ENCODE data around the gene PRSS35. TPM values are rescaled to one million over a fixed set of nuclear protein-coding genes. Genes with fewer than 3 reads are reported as not detected.

Gene PRSS35, protein sequence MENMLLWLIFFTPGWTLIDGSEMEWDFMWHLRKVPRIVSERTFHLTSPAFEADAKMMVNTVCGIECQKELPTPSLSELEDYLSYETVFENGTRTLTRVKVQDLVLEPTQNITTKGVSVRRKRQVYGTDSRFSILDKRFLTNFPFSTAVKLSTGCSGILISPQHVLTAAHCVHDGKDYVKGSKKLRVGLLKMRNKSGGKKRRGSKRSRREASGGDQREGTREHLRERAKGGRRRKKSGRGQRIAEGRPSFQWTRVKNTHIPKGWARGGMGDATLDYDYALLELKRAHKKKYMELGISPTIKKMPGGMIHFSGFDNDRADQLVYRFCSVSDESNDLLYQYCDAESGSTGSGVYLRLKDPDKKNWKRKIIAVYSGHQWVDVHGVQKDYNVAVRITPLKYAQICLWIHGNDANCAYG
- 0.36 TPM for total RNA-seq
- long read RNA-seq: 0 reads

DNA sequence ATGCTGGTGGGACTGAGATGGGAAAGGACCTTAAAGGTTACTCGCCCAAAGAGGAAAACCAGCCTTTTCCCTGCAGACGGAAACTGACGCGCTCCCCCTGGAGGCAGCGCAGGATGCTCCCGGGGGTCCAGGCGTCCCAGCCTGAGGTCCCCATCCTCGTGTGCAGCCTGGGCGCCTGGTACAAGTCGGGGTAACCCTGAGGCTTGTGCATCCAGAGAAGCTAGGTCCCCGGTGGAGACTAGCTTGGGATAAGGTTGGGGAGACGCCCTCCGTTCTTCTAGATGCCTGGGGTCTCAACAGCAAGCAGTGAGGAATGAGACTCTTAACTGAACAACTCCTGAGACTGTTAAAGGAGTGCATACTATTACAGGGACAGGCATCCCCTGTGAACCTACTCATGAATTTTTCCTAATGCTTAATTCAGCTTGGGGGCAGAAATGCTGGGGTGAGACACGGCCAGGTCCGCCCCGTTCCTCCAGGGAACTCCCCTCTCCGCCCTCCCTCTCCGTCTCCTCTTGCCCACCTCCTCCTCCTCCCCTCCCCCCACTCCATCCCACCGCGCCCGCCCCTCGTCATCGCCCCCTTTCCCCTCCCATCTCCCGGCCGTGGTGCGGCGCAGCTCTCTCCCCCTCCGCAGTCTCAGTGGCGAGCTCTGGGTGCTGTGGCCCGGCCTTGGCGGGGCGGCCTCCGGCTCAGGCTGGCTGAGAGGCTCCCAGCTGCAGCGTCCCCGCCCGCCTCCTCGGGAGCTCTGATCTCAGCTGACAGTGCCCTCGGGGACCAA is at the start of gene PRSS35:
TSS of gene PRSS35 (plus strand) at position 634 of the 781 bp plus-strand sequence. CDS start 10,908 bp downstream, outside the sequence.
- TF ChIP-seq, protein P1, sequence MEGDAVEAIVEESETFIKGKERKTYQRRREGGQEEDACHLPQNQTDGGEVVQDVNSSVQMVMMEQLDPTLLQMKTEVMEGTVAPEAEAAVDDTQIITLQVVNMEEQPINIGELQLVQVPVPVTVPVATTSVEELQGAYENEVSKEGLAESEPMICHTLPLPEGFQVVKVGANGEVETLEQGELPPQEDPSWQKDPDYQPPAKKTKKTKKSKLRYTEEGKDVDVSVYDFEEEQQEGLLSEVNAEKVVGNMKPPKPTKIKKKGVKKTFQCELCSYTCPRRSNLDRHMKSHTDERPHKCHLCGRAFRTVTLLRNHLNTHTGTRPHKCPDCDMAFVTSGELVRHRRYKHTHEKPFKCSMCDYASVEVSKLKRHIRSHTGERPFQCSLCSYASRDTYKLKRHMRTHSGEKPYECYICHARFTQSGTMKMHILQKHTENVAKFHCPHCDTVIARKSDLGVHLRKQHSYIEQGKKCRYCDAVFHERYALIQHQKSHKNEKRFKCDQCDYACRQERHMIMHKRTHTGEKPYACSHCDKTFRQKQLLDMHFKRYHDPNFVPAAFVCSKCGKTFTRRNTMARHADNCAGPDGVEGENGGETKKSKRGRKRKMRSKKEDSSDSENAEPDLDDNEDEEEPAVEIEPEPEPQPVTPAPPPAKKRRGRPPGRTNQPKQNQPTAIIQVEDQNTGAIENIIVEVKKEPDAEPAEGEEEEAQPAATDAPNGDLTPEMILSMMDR (IDR thresholded peaks at IDR 0.05; ENCODE audit: borderline replicate concordance): peak; percentile 69
- H3K9me3 ChIP-seq (replicated peaks): no peaks in the 10 kb centered on the region
- peaks cover under 1% of the 10 kb centered on the region for H3K27me3 ChIP-seq (ENCODE audit: low read depth)
- H3K27ac ChIP-seq (replicated peaks): no peak within 1 kb of the TSS
- intact Hi-C loops (cut with micrococcal nuclease): loop anchor here (5.0 to 10.0 kb wide), 2 partner anchors 95 to 447 kb away; partner anchors contain the start of genes DOP1A and UBE3D
- H3K4me1 ChIP-seq: peaks cover 13% of the 10 kb centered on the region
- H3K36me3 ChIP-seq: no peaks in the 10 kb centered on the region
- DNase-seq: peak; percentile 45
- peak within 1 kb of the TSS; percentile 64 for H3K4me3 ChIP-seq

DNA sequence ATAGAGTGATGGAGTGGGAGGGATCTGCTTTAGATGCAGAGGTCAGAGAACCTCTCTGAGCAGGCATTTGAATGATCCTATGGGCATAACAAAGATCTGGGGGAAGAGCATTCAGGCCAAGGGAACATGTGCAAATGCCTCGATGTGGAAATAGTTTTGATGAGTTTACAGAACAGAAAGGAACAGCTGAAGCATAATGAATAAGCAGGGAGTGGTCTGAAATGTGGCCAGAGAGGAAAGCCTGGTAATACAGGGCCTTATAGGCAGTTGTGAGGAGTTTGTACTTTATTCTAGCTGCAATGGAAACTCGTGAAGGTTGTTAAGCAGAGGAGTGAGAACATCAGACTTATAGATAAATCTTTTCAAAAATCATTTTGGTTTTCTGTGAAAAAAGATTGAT is 48.4 kb upstream of the PRSS35 start:
- no peak overlapping the region for H3K27ac ChIP-seq (replicated peaks)
- TF ChIP-seq, protein P1 (IDR thresholded peaks at IDR 0.05; ENCODE audit: borderline replicate concordance): no peak
- H3K9me3 ChIP-seq (replicated peaks): no peaks in the 10 kb centered on the region
- H3K4me3 ChIP-seq: no peak overlapping the region
- no peak for DNase-seq
- H3K4me1 ChIP-seq: no peaks in the 10 kb centered on the region
- H3K27me3 ChIP-seq (ENCODE audit: low read depth): no peaks in the 10 kb centered on the region
- no peaks in the 10 kb centered on the region for H3K36me3 ChIP-seq
- intact Hi-C loops (cut with micrococcal nuclease): no loop called here

DNA sequence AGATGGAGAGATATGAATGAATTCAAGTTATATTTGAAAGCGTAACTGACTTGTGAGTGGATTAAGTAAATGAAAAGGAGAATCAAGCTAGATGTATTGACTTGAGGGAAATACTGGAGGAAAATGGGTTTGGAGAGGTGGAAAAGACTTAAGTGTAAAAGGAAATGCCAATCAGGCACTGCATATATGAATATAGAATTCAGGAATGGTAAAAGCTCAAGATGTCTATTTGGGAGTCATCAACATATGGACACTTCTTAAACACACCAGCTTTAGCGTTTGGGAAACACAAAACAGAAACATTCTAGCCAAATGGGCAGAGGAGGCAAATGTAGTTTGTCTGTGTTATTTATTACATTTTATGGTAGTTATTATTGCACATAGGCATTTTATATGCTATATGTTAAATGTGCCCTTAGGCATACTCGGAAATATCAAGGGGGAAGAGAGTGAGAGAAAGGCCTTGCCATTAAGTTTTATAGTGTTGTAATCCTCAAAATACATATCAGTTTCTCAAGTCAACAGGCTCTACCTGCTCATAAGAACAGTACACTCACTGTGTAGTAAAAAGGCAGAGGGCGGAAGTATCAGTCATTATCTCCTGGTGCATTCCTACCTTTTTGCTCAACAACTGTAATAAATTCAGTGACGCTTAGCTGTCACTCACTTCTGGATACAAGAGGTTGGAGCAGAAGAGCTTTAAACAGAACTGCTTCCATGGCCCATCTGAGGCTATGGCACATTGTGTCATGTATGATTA is 47.8 kb upstream of the PRSS35 start:
- intact Hi-C loops (cut with micrococcal nuclease): no loop called here
- H3K27ac ChIP-seq (replicated peaks): no peak overlapping the region
- TF ChIP-seq, protein P1 (IDR thresholded peaks at IDR 0.05; ENCODE audit: borderline replicate concordance): no peak
- no peak overlapping the region for H3K4me3 ChIP-seq
- H3K36me3 ChIP-seq: no peaks in the 10 kb centered on the region
- DNase-seq: no peak
- H3K4me1 ChIP-seq: no peaks in the 10 kb centered on the region
- H3K27me3 ChIP-seq (ENCODE audit: low read depth): no peaks in the 10 kb centered on the region
- H3K9me3 ChIP-seq (replicated peaks): no peaks in the 10 kb centered on the region

GRCh38 chr6:83466328-83466727 is 46.0 kb upstream of the PRSS35 start:
- H3K27ac ChIP-seq (replicated peaks): no peak overlapping the region
- no peak for DNase-seq
- intact Hi-C loops (cut with micrococcal nuclease): no loop called here
- H3K4me3 ChIP-seq: no peak overlapping the region
- H3K27me3 ChIP-seq (ENCODE audit: low read depth): no peaks in the 10 kb centered on the region
- H3K9me3 ChIP-seq (replicated peaks): no peaks in the 10 kb centered on the region
- no peaks in the 10 kb centered on the region for H3K36me3 ChIP-seq
- TF ChIP-seq, protein P1 (IDR thresholded peaks at IDR 0.05; ENCODE audit: borderline replicate concordance): no peak
- H3K4me1 ChIP-seq: no peaks in the 10 kb centered on the region

GRCh38 chr6:83467620-83468036 is 44.7 kb upstream of the PRSS35 start:
- peak; percentile 22 for DNase-seq
- H3K4me1 ChIP-seq: peaks cover 3% of the 10 kb centered on the region
- TF ChIP-seq, protein P1 (IDR thresholded peaks at IDR 0.05; ENCODE audit: borderline replicate concordance): no peak
- H3K4me3 ChIP-seq: no peak overlapping the region
- peak overlapping the region; percentile 40 for H3K27ac ChIP-seq (replicated peaks)
- no peaks in the 10 kb centered on the region for H3K36me3 ChIP-seq
- no peaks in the 10 kb centered on the region for H3K27me3 ChIP-seq (ENCODE audit: low read depth)
- H3K9me3 ChIP-seq (replicated peaks): no peaks in the 10 kb centered on the region
- intact Hi-C loops (cut with micrococcal nuclease): no loop called here
